ENCODE results near the gene GRM7. TPM values are rescaled to one million over a fixed set of nuclear protein-coding genes. Genes with fewer than 3 reads are reported as not detected.

Gene GRM7
- total and polyA plus RNA-seq, 2 donors (not counting 1 experiment from before 2014, with no cell fraction given): not detected

DNA sequence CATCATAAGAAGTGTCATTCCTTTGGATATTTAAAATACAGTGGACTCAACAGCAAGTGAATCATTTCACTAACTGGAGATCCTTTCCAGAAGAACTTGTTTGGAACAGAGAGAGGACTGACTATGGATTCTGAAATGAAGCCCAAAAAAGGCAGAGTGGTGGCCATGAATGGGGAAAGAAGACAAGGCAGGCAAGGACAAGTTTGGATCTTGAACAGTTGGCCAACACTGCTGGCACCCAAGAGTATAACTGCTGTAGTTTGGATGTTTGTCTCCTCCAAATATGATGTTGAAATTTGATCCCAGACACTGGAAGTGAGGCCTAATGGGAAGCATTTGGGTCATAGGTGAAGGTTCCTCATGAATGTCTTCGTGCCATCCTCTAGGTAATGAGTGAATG is 686.9 kb downstream of the GRM7 start:
- H3K4me3 Mint-ChIP-seq: no peak overlapping the region
- H3K4me2 ChIP-seq (replicated peaks; ENCODE audit: low read depth, low read length, poor library complexity, severe bottlenecking): no peak overlapping the region
- H3K27ac Mint-ChIP-seq: no peak overlapping the region
- ChIA-PET CTCF (no interaction called here), POLR2A (no interaction called here)
- ATAC-seq (ENCODE audit: low read depth) (no peak), DNase-seq (no peak)
- no peak overlapping the region for H2AFZ ChIP-seq (ENCODE audit: insufficient read depth, low read depth, low read length, poor library complexity, severe bottlenecking)
- H3K9me3 ChIP-seq (ENCODE audit: control extremely low read depth in 1 of 3, control insufficient read depth in 2 of 3, insufficient read depth in 1 of 3, low read length in 2 of 3): peaks cover 0 to 8% (median 7%) of the 10 kb centered on the region in 3 donors
- no peaks in the 10 kb centered on the region for H3K27me3 ChIP-seq (replicated peaks in 1 of 4; ENCODE audit: control extremely low read depth in 1 of 4, control insufficient read depth in 3 of 4, insufficient read depth in 4 of 4, low read length in 3 of 4)
- H3K4me1 ChIP-seq (ENCODE audit: control insufficient read depth in 2 of 2, insufficient read depth in 2 of 2, low read length in 2 of 2): no peaks in the 10 kb centered on the region
- no peaks in the 10 kb centered on the region for H3K79me2 ChIP-seq (ENCODE audit: control insufficient read depth, insufficient read depth, low read length)
- no CpG with 5 or more reads among the region's 1 CpG for WGBS (ENCODE audit: insufficient coverage)
- intact Hi-C loops (cut with micrococcal nuclease): no loop called here
- H3K9ac ChIP-seq (ENCODE audit: low read length): no peak overlapping the region
- no peaks in the 10 kb centered on the region for H3K4me1 Mint-ChIP-seq
- no peak overlapping the region for H3K27ac ChIP-seq (ENCODE audit: low read length in 2 of 2)
- H3K36me3 ChIP-seq (replicated peaks in 1 of 2; ENCODE audit: control extremely low read depth in 1 of 2, control insufficient read depth in 1 of 2, extremely low read depth in 1 of 2, insufficient read depth in 2 of 2, low read length in 1 of 2): no peaks in the 10 kb centered on the region
- no peaks in the 10 kb centered on the region for H3K27me3 Mint-ChIP-seq
- no peaks in the 10 kb centered on the region for H4K20me1 ChIP-seq (ENCODE audit: control insufficient read depth, insufficient read depth, low read length, poor library complexity, severe bottlenecking)
- TF ChIP-seq, protein P1, sequence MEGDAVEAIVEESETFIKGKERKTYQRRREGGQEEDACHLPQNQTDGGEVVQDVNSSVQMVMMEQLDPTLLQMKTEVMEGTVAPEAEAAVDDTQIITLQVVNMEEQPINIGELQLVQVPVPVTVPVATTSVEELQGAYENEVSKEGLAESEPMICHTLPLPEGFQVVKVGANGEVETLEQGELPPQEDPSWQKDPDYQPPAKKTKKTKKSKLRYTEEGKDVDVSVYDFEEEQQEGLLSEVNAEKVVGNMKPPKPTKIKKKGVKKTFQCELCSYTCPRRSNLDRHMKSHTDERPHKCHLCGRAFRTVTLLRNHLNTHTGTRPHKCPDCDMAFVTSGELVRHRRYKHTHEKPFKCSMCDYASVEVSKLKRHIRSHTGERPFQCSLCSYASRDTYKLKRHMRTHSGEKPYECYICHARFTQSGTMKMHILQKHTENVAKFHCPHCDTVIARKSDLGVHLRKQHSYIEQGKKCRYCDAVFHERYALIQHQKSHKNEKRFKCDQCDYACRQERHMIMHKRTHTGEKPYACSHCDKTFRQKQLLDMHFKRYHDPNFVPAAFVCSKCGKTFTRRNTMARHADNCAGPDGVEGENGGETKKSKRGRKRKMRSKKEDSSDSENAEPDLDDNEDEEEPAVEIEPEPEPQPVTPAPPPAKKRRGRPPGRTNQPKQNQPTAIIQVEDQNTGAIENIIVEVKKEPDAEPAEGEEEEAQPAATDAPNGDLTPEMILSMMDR (IDR thresholded peaks at IDR 0.05): no peak
- no peak for TF ChIP-seq EZH2 (IDR thresholded peaks at IDR 0.05; ENCODE audit: borderline replicate concordance, insufficient read depth, low read depth, low read length, poor library complexity, severe bottlenecking)
- H3K9me3 Mint-ChIP-seq (ENCODE audit: insufficient read depth): peaks cover 4% of the 10 kb centered on the region
- no peak overlapping the region for H3K4me3 ChIP-seq (ENCODE audit: control extremely low read depth in 1 of 5, extremely low read depth in 1 of 5, insufficient read depth in 1 of 5, low read depth in 2 of 5, low read length in 4 of 5)

DNA sequence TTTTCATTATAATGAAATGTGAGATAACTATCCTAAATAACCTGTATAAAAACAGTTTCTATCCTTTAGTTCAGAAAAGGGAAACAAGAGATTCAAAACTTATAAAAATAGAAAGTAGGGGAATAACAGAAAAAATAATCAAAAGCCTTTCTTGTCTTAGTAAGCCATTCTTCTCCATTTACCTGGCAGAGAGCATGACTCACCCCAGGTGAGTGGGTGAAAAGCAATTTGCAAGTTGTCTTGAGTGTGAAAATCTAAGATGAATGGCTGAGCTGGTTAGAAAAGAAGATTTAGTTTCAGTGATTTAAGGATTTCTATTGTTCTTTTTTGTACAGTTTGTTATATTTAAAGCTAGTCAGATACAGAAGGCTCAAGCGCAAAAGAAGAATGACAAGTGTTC is 702.0 kb downstream of the GRM7 start:
- DNase-seq (no peak), ATAC-seq (ENCODE audit: low read depth) (no peak)
- intact Hi-C loops (cut with micrococcal nuclease): no loop called here
- Histone ChIP-seq H3K36me3 (replicated peaks in 1 of 2; ENCODE audit: control extremely low read depth in 1 of 2, control insufficient read depth in 1 of 2, extremely low read depth in 1 of 2, insufficient read depth in 2 of 2, low read length in 1 of 2) (no peaks in the 10 kb centered on the region), H3K4me1 (ENCODE audit: control insufficient read depth in 2 of 2, insufficient read depth in 2 of 2, low read length in 2 of 2) (no peaks in the 10 kb centered on the region), H3K79me2 (ENCODE audit: control insufficient read depth, insufficient read depth, low read length) (no peaks in the 10 kb centered on the region), H3K27ac (ENCODE audit: low read length in 2 of 2) (no peak overlapping the region), H3K9me3 (ENCODE audit: control extremely low read depth in 1 of 3, control insufficient read depth in 2 of 3, insufficient read depth in 1 of 3, low read length in 2 of 3) (no peaks in the 10 kb centered on the region), H3K27me3 (replicated peaks in 1 of 4; ENCODE audit: control extremely low read depth in 1 of 4, control insufficient read depth in 3 of 4, insufficient read depth in 4 of 4, low read length in 3 of 4) (no peaks in the 10 kb centered on the region), H2AFZ (ENCODE audit: insufficient read depth, low read depth, low read length, poor library complexity, severe bottlenecking) (no peak overlapping the region), H3K4me2 (replicated peaks; ENCODE audit: low read depth, low read length, poor library complexity, severe bottlenecking) (no peak overlapping the region), H4K20me1 (ENCODE audit: control insufficient read depth, insufficient read depth, low read length, poor library complexity, severe bottlenecking) (no peaks in the 10 kb centered on the region), H3K4me3 (ENCODE audit: control extremely low read depth in 1 of 5, extremely low read depth in 1 of 5, insufficient read depth in 1 of 5, low read depth in 2 of 5, low read length in 4 of 5) (no peak overlapping the region), H3K9ac (ENCODE audit: low read length) (no peak overlapping the region)
- POLR2A ChIA-PET: no interaction called here
- Mint-ChIP-seq H3K27me3 (no peaks in the 10 kb centered on the region), H3K4me1 (no peaks in the 10 kb centered on the region), H3K9me3 (ENCODE audit: insufficient read depth) (no peaks in the 10 kb centered on the region), H3K27ac (no peak overlapping the region), H3K4me3 (no peak overlapping the region)
- WGBS (ENCODE audit: insufficient coverage): no CpG with 5 or more reads among the region's 1 CpG
- CTCF ChIA-PET: no interaction called here
- TF ChIP-seq, protein P1 (IDR thresholded peaks at IDR 0.05): no peak
- no peak for TF ChIP-seq EZH2 (IDR thresholded peaks at IDR 0.05; ENCODE audit: borderline replicate concordance, insufficient read depth, low read depth, low read length, poor library complexity, severe bottlenecking)
